CD4-positive, alpha-beta T cell treated with Interleukin-4 for 4 hours (primary cell): ENCODE results near the gene SPATS2.
"Not testable (repeated sequence)": the region's sequence is repeated elsewhere in the genome, so short reads cannot be mapped to it uniquely, and the experiment has no call there.

Experiments used
- DNase-seq: peaks from one replicate; pipeline ENCODE4 v3.0.0-alpha.2; 2020

SPATS2 gene

DNA sequence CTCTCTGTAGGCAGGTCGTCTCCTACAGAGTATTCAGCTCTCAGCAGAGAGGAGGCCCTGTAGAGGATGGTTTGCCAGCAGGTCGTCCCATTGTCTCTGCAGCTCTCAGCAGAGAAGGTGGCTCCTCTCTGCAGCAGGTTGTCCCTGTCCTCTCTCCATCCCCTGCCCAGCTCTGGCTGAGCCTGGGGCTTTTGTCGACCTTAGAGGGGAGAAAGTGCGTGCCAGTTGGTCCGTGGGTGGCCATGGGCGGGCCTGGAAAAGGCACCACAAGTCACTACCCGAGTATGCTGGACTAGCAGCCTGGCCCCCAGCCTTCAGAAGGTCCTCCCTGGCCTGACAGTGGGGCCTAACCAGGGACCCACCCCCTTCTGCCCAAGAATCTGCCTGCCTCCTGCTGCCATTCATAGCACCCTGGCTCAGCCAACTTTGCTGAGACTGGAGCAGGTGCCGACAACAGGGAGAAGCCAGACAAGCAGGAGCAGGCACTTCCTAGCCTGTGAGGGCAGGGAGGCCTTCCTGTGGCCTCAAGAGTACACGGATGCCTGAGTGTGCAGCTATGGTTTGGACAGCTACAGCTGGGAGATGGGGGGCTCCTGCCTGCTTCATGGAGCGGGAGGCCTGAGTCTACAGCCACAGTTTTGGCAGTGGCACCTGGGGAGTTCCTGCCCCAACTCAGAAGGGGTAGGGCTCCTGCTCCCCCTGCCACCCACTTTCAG lies 111.8 kb downstream of the SPATS2 start:
- DNase-seq: no peak

DNA sequence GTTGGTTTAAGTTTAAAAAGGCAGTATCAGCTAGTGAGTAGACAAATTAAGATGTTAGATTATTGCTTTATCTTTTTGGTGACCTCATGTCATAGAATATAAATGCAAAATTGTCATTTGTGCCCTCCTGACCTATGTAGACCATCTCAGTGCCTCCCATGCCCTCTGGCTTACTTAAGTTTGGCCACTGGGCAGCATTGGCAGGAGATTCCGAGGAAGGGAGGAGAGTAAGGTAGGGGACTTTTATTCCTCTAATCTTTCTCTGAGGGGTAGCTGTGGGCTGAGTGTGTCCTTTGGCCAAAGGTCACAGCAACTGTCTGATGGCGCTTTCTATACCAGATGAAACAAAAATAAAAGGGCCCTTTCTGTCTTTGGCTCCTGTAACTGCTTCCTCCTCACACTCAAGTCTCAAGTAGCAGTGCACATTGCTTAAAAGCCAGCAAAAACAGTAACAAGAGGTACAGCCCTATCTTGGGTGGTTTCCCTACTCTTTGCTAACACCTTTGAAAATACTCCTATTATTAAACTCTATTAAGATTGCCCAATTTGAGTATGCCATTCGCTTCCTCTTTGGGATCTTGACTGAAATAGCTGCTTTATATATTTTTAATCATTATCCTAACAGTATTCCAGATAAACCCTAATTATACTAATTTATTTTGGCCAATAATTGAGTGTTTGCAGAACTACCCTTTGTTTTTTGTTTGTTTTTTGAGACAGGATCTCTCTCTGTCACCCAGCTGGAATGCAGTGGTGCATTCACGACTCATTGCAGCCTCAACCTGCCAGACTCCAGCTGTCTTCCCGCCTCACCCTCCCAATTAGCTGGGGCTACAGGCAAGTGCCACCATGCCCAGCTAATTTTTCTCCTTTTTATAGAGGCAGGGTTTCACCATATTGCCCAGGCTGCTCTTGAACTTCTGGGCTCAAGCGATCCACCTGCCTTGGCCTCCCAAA lies 115.1 kb downstream of the SPATS2 start:
- DNase-seq: no peak

DNA sequence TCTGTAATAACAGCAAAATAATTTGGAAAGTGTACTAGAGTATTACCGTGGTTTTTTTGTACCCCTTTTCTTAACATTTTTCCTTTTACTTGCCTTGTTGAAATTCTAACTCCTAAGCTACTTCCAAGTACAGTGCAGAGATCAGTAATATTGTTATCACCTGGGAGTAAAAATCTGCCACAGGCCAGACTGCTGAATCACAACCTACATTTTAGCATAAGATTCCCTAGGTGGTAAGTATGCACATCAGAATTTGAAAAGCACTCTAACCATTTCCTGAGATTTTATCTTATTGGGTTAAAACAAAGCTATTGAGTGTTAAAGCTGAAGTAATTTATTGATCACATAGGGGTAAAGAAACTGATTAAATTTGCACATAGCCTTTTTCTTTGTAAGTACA lies 116.4 kb downstream of the SPATS2 start:
- no peak for DNase-seq

DNA sequence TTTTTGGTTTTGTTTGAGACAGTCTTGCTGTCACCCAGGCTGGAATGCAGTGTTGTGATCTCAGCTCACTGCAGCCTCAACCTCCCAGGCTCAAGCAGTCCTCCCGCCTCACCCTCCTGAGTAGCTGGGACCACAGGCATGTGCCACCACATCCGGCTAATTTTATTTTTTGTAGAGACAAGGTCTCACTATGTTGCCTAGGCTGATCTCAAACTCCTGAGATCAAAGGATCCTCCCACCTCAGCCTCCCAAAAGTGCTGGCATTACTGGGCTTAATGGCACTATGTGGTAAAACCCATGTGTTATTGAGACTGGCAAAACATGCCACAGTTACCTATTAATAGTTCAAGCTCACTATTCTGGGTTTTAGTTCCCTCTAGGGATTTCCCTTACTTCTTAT lies 120.3 kb downstream of the SPATS2 start:
- no peak for DNase-seq

DNA sequence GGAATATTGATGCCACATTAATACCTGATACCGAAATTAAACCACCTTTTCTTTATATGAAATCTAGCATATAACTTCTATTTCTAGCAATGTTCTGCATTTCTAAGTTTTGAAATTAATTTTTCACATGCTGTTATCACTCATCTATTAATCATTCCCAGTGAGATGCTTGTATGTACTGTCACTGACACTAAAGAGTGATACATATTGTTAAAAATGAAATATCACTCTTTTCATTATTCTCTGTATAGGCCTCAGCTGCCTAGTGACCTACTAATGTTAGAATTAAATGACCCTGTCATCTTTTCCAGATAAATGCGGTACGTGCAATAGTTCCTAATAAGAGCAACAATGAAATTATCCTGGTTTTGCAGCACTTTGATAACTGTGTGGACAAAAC lies 121.9 kb downstream of the SPATS2 start:
- DNase-seq: no peak

DNA sequence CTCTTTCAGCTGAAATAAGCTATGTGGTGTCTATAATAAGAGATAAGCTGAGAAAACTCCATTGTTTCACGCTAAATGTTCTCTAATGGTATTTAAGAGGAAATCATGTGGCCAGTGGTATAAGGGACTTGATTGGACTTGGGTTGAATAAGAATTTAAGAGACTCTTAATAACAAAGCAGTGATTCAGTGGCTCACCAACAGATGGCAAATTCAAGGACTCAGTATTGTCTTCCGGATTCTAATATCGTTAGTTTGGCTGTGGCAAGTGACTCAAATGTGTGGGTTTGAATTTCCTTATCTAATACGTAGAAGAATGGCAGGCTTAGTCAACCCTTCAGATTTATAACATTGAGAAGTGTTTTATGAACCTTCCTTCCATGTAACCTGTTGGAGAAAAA lies 122.5 kb downstream of the SPATS2 start:
- no peak for DNase-seq

DNA sequence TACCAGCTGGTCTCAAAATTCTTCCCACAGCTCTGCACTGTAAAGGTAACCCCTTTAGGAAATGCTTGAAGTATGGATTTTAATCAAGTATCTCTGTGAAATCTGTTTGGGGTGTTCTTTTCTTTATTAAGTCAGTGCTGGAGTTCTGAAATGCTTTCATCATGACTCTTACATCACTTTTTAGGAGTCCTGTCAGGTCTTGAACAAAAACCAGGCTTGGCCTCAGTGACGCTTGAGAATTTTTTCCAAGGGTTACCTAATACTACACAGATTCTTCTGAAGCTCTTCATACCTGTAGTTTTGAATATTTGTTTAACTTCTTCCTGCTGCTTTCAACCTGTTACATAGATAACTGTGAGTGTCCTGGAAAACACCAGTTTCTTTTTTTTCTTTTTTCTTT lies 124.6 kb downstream of the SPATS2 start:
- DNase-seq: no peak

DNA sequence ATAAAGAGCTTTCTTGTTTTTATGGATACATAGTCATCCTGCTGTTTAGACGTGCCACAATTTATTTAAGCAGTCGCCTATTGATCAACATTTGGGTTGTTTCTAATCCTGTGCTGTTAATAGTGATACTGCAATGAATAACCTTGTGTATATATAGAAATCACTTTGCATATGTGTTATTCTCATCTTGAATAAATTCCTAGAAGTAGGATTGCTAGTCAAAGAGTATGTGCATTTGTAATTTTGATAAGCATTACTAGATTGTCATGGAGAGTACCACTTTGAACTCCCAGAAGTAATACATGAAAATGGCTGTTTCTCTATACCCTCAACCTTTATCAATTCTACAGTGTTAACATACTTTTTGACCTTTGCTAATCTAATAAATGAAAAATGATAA lies 126.6 kb downstream of the SPATS2 start:
- no peak for DNase-seq

DNA sequence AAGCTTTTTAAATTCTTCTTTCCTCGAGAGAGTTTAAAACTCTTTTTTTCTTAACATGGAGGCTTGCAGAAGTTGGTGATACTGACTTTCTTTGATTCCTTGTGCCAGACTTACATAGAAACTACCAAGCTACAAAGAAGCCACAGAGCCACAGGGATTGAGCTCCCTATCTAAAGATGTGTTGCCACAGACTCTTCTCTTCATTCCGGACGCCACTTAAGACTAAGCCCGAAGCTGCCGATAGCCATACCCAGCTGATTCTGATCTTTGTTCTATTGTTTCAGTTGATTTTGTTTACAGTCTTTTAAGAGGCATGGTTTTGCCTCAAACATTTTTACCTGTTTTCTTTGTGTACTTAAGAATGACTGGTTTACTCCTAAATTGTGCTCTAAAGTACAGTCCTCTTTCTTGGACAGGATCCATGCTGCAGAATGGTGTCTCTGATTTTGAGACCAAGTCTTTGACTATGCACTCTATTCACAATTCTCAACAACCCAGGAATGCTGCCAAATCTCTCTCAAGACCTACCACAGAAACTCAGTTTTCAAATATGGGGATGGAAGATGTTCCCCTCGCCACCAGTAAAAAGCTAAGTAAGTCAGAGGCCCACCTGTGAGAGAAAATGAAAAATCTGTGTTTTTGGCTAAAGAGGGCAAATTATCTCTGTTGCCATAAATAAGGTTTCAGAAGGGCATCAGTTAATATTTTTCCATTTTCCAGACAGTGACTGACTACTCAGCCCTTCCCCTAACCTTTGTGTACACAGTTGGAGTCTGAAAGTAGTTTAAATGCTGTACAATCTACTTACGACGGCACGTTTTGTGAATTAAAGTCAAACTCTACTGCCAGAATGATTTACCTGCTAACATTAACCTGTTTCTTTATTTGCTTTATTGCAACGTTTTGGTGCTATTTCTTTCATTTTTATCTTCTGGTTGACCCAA lies 129.4 kb downstream of the SPATS2 start:
- no peak for DNase-seq

DNA sequence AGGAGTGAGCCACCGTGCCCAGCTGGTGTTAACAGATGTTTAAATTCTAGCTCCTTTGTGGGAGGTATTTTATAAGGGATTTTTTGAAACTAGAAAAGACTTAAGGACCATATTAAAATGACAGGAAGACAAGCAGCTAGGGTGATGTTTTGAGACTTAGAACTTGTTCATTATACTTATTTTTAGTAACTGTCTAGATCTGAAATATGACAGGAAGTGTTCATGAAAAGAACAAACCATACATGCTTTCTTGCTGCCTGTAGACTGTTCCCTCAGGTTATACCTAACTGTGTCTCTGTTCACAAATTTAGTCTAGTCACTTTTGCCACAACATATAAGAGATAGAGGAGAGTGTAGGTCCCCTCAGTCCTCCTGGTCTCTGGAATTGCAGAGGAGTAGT lies 134.6 kb downstream of the SPATS2 start:
- no peak for DNase-seq

DNA sequence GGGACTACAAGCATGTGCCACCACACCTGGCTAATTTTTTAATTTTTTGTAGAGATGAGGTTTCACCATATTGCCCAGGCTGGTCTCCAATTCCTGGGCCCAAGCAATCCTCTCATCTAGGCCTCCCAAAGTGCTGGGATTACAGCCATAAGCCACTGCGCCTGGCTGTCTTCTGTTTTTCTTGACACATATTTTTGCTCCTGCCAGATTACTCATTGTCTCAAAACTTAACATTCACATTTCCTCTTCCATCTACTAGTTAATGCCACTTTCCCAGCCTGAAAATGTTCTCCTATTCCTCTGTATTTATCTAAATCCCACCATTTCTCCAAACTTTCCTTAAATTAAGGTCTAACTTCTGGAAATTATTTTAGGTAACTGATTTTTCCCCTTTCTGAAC lies 135.3 kb downstream of the SPATS2 start:
- DNase-seq: no peak

DNA sequence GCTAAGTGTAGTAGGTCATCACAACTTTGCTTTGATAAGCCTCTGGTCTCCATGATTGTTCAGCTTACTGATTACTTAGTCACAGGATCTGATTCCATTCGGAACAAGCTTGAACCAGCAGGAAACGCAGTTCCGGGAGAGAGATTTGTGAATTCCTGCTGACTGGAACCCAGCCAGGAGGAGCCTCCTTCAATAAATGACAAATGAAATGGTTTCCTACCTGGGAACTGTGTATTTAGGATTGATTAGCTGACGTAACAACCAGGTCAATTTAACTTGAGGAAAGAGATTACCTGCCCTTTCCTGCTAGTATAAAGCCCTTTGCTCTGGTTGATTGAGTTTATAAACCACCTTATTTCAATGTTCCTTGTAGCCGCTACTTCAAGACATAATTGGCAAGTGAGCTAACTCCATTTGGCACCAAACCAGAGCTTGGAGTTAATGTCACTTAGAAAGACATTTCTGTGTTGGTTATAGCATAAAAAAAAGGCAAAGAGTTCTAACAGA lies 136.5 kb downstream of the SPATS2 start:
- no peak for DNase-seq

DNA sequence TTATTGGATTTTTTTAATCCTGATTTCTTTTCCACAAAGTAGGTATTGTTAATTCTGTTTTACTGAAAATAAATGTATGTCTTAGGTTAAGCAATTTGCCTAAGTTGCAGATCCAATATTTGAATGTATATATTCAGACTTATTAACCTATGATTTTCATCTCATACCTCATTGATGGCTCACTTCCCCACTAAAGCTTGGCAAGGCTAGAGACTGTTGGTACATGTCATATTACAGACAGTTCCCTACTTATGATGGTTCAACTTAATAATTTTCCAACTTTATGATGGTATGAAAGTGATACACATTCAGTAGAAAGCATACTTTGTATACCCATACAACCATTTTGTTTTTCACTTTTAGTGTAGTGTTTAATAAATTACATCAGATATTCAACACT lies 138.4 kb downstream of the SPATS2 start:
- DNase-seq: no peak

DNA sequence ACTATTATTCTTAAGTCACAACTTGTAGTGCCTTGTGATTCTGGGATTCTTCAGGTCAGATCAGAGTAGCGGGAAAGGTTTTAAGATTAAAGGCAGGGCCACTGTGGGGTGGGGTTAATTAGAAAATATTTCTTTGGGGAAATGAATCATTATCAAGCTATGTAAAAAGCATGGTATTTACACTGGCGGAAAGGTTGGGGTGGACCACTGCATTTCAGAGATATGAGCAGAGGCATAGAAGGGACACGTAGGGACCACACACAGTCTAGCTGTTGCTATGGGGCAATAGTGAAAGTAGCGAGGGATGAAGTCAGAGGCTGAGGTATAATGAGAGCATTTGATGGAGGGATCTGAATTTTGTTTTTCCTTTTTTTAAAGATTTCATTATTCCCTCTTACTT lies 139.9 kb downstream of the SPATS2 start:
- DNase-seq: no peak

DNA sequence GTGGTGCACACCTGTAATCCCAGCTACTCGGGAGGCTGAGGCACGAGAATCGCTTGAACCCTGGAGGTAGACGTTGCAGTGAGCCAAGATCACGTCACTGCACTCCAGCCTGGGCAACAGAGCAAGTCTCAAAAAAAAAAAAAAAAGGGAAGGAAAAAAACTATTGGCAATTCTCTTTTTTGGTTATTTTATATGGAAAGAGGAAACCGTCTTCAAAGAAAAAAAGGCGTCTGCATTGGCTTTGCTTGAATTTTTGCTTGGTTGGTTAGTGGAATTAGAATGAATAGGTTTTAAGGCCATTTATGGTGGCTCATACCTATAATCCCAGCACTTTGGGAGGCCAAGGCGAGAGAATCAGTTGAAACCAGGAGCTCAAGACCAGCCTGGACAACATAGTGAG lies 142.4 kb downstream of the SPATS2 start:
- DNase-seq: not testable (repeated sequence)

DNA sequence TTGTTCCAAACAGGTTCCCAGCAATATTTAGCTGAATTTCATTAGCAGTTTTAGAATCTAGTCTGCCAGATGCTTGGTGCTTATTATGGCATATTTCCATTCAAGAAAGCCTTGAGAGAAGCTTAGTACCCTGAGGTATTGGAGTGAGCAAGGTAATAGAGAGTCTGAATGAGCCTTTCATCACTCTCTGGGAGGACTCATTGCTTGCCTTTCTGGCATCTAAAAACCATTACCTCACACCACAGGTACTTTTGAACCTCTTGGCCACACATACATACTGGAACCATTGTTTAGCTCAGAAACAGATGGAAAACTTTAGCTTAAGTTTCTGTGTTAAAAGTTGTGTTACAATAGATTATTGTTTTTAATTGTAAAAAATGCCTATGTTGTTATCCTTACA lies 144.1 kb downstream of the SPATS2 start:
- no peak for DNase-seq

DNA sequence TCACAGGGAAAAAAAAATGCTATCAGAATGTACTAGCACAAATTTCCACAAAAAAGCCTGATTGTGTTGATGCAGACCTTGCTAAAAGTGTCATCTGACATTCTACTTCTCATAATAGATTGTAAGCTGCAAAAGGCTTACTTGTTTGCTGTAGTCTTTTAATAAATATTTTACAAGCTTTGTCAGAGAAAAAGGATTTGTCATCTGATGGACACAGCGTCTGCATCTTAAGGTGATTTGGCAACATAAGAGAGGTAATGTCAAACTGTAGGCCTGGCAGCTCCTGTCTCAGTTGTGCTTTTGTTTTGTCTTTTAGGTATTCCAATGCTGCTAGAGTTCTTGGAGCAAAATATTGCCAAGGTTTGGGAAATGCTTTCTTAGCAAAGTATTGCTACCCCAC lies 145.3 kb downstream of the SPATS2 start:
- DNase-seq: no peak

DNA sequence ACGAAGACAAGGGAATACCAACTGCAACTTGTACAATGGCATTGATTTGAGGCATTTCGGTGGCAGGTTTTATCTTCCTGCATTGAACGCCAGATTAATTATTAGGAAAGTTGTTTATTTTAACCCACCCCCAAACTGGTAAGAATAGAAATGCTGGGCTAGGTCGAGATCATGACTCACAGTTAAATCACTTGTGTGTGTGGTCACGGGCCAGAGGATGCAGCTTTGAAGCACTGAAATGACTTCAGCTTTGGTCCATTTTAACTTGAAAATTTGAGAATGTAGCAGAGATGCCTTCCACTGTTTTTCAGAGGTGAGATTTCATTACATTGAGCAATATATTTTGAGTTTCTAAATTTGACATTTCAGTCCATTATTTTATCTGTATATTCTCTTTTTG lies 148.0 kb downstream of the SPATS2 start:
- no peak for DNase-seq

DNA sequence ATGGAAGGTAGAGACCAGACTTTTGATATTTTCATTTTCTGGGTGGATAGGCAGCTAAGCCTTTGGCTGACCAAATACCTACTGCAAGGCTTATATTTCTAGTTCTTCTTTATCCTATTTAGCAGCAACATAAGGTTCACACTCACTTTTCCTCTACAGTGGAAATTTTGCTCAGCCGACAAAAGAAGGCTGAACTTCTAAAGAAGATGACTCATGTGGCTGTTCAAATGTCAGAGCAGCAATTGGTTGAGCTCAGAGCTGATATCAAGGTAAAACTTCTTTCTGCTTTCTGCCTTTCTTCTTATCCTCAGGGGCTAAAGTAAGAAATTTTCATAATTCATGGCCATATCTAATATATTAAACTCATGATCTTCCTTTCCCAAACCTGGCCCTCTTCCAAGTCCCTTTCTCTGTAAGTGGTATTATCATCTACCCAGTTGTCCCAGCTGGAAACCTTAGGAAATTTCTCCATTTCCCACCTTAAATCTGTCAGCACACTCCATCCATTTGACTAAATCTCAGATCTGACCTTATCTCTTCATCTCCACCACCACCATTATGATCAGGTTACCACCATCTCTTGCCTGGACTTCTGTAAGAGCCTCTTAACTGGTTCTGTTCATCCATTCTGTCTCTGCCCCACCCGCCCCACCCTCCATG lies 151.8 kb downstream of the SPATS2 start:
- DNase-seq: no peak

DNA sequence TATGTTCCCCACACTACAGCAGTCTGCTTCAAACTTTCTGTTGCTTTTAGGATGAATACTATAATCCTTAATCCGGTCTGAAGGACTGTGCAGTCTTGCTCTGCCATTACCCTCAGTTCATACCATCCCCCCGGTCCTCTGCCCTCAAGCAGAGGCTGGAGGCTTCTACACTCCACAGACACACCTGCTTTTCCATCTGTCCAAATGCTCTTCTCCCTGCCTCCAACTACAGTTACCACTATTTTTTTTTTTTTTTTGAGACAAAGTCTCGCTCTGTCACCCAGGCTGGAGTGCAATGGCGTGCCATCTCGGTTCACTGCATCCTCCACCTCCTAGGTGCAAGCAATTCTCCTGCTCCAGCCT lies 152.3 kb downstream of the SPATS2 start:
- DNase-seq: no peak

DNA sequence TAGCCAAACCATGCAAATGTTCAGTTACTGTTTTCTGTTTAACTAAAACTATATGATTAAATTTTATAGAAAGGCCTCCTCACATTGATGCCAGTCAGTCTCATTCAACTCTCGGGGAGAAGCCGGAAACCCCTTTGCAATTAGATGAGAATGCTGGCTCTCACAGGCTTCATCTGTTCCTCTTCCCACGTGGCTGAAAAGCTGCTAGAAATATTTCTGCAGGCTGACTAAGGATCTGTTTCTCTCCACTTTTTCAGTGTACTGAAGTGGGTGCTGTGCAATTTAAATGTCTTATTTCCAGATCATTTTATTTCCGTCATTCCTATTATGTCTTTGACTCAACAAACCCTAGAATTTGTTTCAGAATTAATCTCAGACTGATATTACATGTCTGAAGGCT lies 154.1 kb downstream of the SPATS2 start:
- DNase-seq: no peak

DNA sequence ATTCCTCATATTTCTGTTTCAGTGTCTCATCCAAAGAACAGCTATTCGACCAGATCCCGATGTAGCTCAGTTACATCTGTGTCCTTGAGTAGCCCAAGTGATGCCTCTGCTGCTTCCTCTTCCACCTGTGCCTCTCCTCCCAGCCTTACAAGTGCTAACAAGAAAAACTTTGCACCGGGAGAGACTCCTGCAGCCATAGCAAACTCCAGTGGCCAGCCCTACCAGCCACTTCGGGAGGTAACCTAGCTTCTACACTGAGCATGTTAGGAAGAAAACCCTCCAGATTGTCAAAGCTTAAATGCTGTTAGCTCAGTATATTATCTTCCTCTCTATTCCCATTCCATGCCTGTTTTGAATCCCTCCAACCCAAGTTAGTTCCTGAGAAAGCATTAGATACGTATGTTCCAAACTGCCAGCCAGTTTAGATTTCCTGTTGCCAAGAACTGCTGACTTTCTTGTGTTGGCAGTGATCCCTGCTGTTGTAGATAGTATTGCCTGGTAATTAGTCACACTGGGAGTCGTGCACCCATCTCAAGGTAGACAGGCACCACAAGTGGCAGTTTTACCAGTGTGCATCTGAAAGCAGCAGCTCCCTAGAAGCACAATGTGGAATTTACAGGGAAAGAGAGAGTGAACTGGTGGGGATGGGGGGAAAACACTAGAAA lies 157.5 kb downstream of the SPATS2 start:
- no peak for DNase-seq
